Measurements from ENCODE around the gene WNT4. TPM values are rescaled to one million over a fixed set of nuclear protein-coding genes. Genes with fewer than 3 reads are reported as not detected.

WNT4 gene
- total RNA-seq, 4 donors from 2014 or later: 1.3 to 14.0 (median 11.5) TPM; not detected in 1

GRCh38 chr1:22131875-22132486 is 10.9 kb downstream of the WNT4 start:
- DNase-seq: no peak
- TF ChIP-seq POLR2A (IDR thresholded peaks at IDR 0.05): no peak
- peak; percentile 40 to 65 (median 50) for TF ChIP-seq CTCF (IDR thresholded peaks at IDR 0.05)
- no peak overlapping the region for H3K27ac ChIP-seq
- H3K36me3 ChIP-seq: no peaks in the 10 kb centered on the region
- no peaks in the 10 kb centered on the region for H3K27me3 ChIP-seq
- H3K4me3 ChIP-seq: no peak overlapping the region
- H3K4me1 ChIP-seq: peaks cover 7 to 19% of the 10 kb centered on the region in 2 donors
- H3K9me3 ChIP-seq: no peaks in the 10 kb centered on the region
- intact Hi-C loops (cut with DNase I; ENCODE audit: low total_unique reads): no loop called here

GRCh38 chr1:22131062-22131461 is 11.8 kb downstream of the WNT4 start:
- no peaks in the 10 kb centered on the region for H3K36me3 ChIP-seq
- peak in 1 of 2 donors; percentile 10 for DNase-seq
- H3K9me3 ChIP-seq: no peaks in the 10 kb centered on the region
- H3K4me1 ChIP-seq: peaks cover 7 to 10% of the 10 kb centered on the region in 2 donors
- intact Hi-C loops (cut with DNase I; ENCODE audit: low total_unique reads): no loop called here
- H3K27ac ChIP-seq: no peak overlapping the region
- H3K27me3 ChIP-seq: no peaks in the 10 kb centered on the region
- H3K4me3 ChIP-seq: no peak overlapping the region
- TF ChIP-seq CTCF (IDR thresholded peaks at IDR 0.05): no peak
- no peak for TF ChIP-seq POLR2A (IDR thresholded peaks at IDR 0.05)

GRCh38 chr1:22129501-22130117 is 13.3 kb downstream of the WNT4 start:
- Histone ChIP-seq H3K4me3 (no peak overlapping the region), H3K27ac (no peak overlapping the region), H3K27me3 (no peaks in the 10 kb centered on the region), H3K4me1 (peaks cover 7 to 10% of the 10 kb centered on the region in 2 donors), H3K9me3 (no peaks in the 10 kb centered on the region), H3K36me3 (no peaks in the 10 kb centered on the region)
- DNase-seq: peak in 1 of 2 donors; percentile 16
- TF ChIP-seq CTCF (IDR thresholded peaks at IDR 0.05): no peak
- no peak for TF ChIP-seq POLR2A (IDR thresholded peaks at IDR 0.05)
- intact Hi-C loops (cut with DNase I; ENCODE audit: low total_unique reads): no loop called here

- TF ChIP-seq CTCF (IDR thresholded peaks at IDR 0.05) (no peak), POLR2A (IDR thresholded peaks at IDR 0.05) (no peak)
- Histone ChIP-seq H3K27ac (no peak overlapping the region), H3K27me3 (no peaks in the 10 kb centered on the region), H3K4me3 (no peak overlapping the region), H3K9me3 (no peaks in the 10 kb centered on the region), H3K36me3 (no peaks in the 10 kb centered on the region), H3K4me1 (peaks cover 7 to 10% of the 10 kb centered on the region in 2 donors)
- intact Hi-C loops (cut with DNase I; ENCODE audit: low total_unique reads): no loop called here
- DNase-seq: peak in 1 of 2 donors; percentile 11
These were observed 14.5 kb downstream of the WNT4 start for GRCh38 chr1:22128392-22128791.

GRCh38 chr1:22127731-22128130 is 15.2 kb downstream of the WNT4 start:
- Histone ChIP-seq H3K4me1 (peaks cover 6 to 7% of the 10 kb centered on the region in 2 donors), H3K9me3 (no peaks in the 10 kb centered on the region), H3K27me3 (no peaks in the 10 kb centered on the region), H3K4me3 (no peak overlapping the region), H3K36me3 (no peaks in the 10 kb centered on the region), H3K27ac (no peak overlapping the region)
- TF ChIP-seq POLR2A (IDR thresholded peaks at IDR 0.05): no peak
- no peak for TF ChIP-seq CTCF (IDR thresholded peaks at IDR 0.05)
- intact Hi-C loops (cut with DNase I; ENCODE audit: low total_unique reads): no loop called here
- DNase-seq: no peak

Measured in uterus (tissue), 4 donors.